Heart left ventricle (tissue), 16 donors: ENCODE measurements around the gene PAMR1. TPM values are rescaled to one million over a fixed set of nuclear protein-coding genes. Genes with fewer than 3 reads are reported as not detected.

Source experiments
- ATAC-seq, 4 donors: fragments of 200-7000 bp; cut with Tn5 transposase; one replicate each; pipeline ENCODE4 v1.9.1; 2020 to 2022; ENCODE audit warnings: moderate library complexity in 4 of 4, mild to moderate bottlenecking in 3 of 4, moderate number of reproducible peaks in 1 of 4
- DNase-seq, 5 donors: peaks; one replicate each; pipeline ENCODE4 v3.0.0-alpha.2; 2020
- H3K27ac ChIP-seq, 12 donors: fragments of 200-600 bp; sonication (generic) in 4 of 12; one replicate each; pipeline versions ENCODE4 v1.5.0 to v1.8.0; 2016 to 2022; ENCODE audit warnings: mild to moderate bottlenecking in 2 of 12
- H3K27me3 ChIP-seq, 9 donors: fragments of 200-600 bp; sonication (generic) in 2 of 9; one replicate each; pipeline versions ENCODE4 v1.5.1 to v1.8.0; 2016 to 2022; ENCODE audit warnings: mild to moderate bottlenecking in 3 of 9
- H3K36me3 ChIP-seq, 9 donors: fragments of 200-600 bp; sonication (generic) in 2 of 9; one replicate each; pipeline versions ENCODE4 v1.5.0 to v1.8.0; 2018 to 2022; ENCODE audit warnings: mild to moderate bottlenecking in 2 of 9
- H3K4me1 ChIP-seq, 12 donors: fragments of 200-600 bp; sonication (generic) in 4 of 12; one replicate each; pipeline versions ENCODE4 v1.5.0 to v1.8.0; 2016 to 2022; ENCODE audit warnings: mild to moderate bottlenecking in 3 of 12
- H3K4me3 ChIP-seq, 12 donors: fragments of 200-600 bp; sonication (generic) in 4 of 12; one replicate each; pipeline versions ENCODE4 v1.5.0 to v1.8.0; 2017 to 2022; ENCODE audit warnings: mild to moderate bottlenecking in 9 of 12, moderate library complexity in 4 of 12
- H3K9me3 ChIP-seq, 12 donors: fragments of 200-600 bp; sonication (generic) in 4 of 12; one replicate each; pipeline versions ENCODE4 v1.5.0 to v1.8.0; 2016 to 2022; ENCODE audit warnings: mild to moderate bottlenecking in 1 of 12
- CTCF ChIP-seq, 12 donors: fragments of 200-600 bp; sonication (generic) in 4 of 12; IDR thresholded peaks; one replicate each; pipeline versions ENCODE4 v1.5.0 to v1.8.0; 2018 to 2022; ENCODE audit warnings: antibody characterized with exemption in 12 of 12, mild to moderate bottlenecking in 5 of 12
- POLR2A ChIP-seq, 2 donors: fragments of 450-650 bp; IDR thresholded peaks; one replicate each; pipeline ENCODE4 v1.6.1; 2017; ENCODE audit warnings: antibody characterized with exemption in 2 of 2, mild to moderate bottlenecking in 2 of 2, moderate library complexity in 2 of 2
- WGBS, 4 donors: extraction: QIAGEN DNeasy Blood & Tissue Kit in 2 of 4; methylation state at CpG; one replicate each; pipeline versions ENCODE4 v1.1.5 to v1.1.7; 2013 to 2018; 5-methylcytosine and 5-hydroxymethylcytosine counted together
- intact Hi-C, 10 donors: fragments of 100-400 bp; cut with DNase I; formaldehyde crosslinking; loops; one replicate each; pipeline versions ENCODE4 v1.11.1 to v1.14.2; 2022
- polyA plus RNA-seq, 2 donors: library from polyadenylated mRNA; stranded (reverse); fragments of 200-250 nt; gene quantifications; one replicate each; pipeline ENCODE4 v1.2.3, GENCODE V29; 2013
- total RNA-seq, 9 donors: library from RNA; depleted of rRNA in 2 of 9; stranded (reverse); fragments of >200 nt in 2 of 9; fragmentation: NEBNext Ultra II Directional in 3 of 9; extraction: Animal tissue kit (Norgen Biotek cat#: 25700) in 3 of 9; gene quantifications; one replicate each; pipeline versions ENCODE4 v1.1.0 to v1.2.4, GENCODE V29; 2016 to 2023
- donor health status: ischemic (EF 13 %, LVEDD 7.1; RV severe dilation, severe dysfunction).
- donor health status: healthy with polysubstance abuse.
- donor health status: DM: no; HTN: yes; CAD: no.
- donor health status: DM: no; HTN: no; CAD: no.
- donor health status: ischemic (EF 25% LVEDD 6.9; RV normal size, moderate dysfunction).
- donor health status: ischemic (EF 25% LVEDD 5.7; RV mildly dilated, moderate dysfunction).
- donor health status: healthy.
- donor health status: DM: yes; HTN: yes; CAD: no.
- donor health status: ischemic (EF 35%, LVEDD 5.7; RV mildly dilated, moderate dysfunction).
- donor health status: nonischemic (EF 11% LVEDD 7.7; RV severe dilation, severe dysfunction).
- donor health status: DM: yes; HTN: yes; CAD: no.
- donor health status: PGD.
- donor health status: ischemic (EF 29% LVEDD 5.4; RV normal size, mild dysfunction).
- donor health status: nonischemic (EF 23%, LVEDD 6.1; RV moderate dilation, normal function).

PAMR1 gene
- total and polyA plus RNA-seq, 11 donors: 3.5 to 18.3 (median 7.0) TPM

- DNase-seq (no peak), ATAC-seq (no peak)
- Histone ChIP-seq H3K9me3 (no peaks in the 10 kb centered on the region), H3K36me3 (no peaks in the 10 kb centered on the region), H3K27me3 (peaks cover 0 to 9% (median 0%) of the 10 kb centered on the region in 9 donors), H3K4me1 (no peaks in the 10 kb centered on the region), H3K27ac (no peak overlapping the region), H3K4me3 (no peak overlapping the region)
- TF ChIP-seq CTCF (IDR thresholded peaks at IDR 0.05): no peak
- no peak for TF ChIP-seq POLR2A (IDR thresholded peaks at IDR 0.05)
- intact Hi-C loops: no loop called here
- WGBS, 4 donors: 84 to 92% (median 88%) methylated on average over 1 of the region's 1 CpG
Measured at GRCh38 chr11:35407041-35407440, 118.4 kb downstream of the PAMR1 start.

GRCh38 chr11:35404388-35404775 lies 121.0 kb downstream of the PAMR1 start:
- DNase-seq (no peak), ATAC-seq (peak in 1 of 4 donors; percentile 61)
- 39 to 57% (median 42%) methylated on average over 6 to 7 of the region's 7 CpGs for WGBS, 4 donors
- no peak overlapping the region for H3K27ac ChIP-seq
- no peaks in the 10 kb centered on the region for H3K9me3 ChIP-seq
- no peak overlapping the region for H3K4me3 ChIP-seq
- no peaks in the 10 kb centered on the region for H3K36me3 ChIP-seq
- H3K27me3 ChIP-seq: peaks cover 0 to 9% (median 0%) of the 10 kb centered on the region in 9 donors
- no peaks in the 10 kb centered on the region for H3K4me1 ChIP-seq
- intact Hi-C loops: no loop called here
- TF ChIP-seq CTCF (IDR thresholded peaks at IDR 0.05) (peak in 10 of 12 donors; percentile 17 to 54 (median 39)), POLR2A (IDR thresholded peaks at IDR 0.05) (no peak)

- no peaks in the 10 kb centered on the region for H3K36me3 ChIP-seq
- H3K4me1 ChIP-seq: no peaks in the 10 kb centered on the region
- peaks cover 0 to 8% (median 0%) of the 10 kb centered on the region in 9 donors for H3K27me3 ChIP-seq
- DNase-seq (no peak), ATAC-seq (no peak)
- no peaks in the 10 kb centered on the region for H3K9me3 ChIP-seq
- WGBS, 4 donors: 71 to 87% (median 80%) methylated on average over 7 of the region's 7 CpGs
- H3K27ac ChIP-seq: no peak overlapping the region
- no peak for TF ChIP-seq CTCF (IDR thresholded peaks at IDR 0.05)
- TF ChIP-seq POLR2A (IDR thresholded peaks at IDR 0.05): no peak
- no peak overlapping the region for H3K4me3 ChIP-seq
- intact Hi-C loops: no loop called here
Measured at GRCh38 chr11:35403765-35404387, 121.5 kb downstream of the PAMR1 start.

GRCh38 chr11:35402751-35403660 lies 122.4 kb downstream of the PAMR1 start:
- Histone ChIP-seq H3K36me3 (no peaks in the 10 kb centered on the region), H3K4me3 (no peak overlapping the region), H3K27me3 (peaks cover 0 to 6% (median 0%) of the 10 kb centered on the region in 9 donors), H3K27ac (no peak overlapping the region), H3K4me1 (no peaks in the 10 kb centered on the region), H3K9me3 (no peaks in the 10 kb centered on the region)
- DNase-seq (no peak), ATAC-seq (no peak)
- 84 to 93% (median 85%) methylated on average over 9 of the region's 9 CpGs for WGBS, 4 donors
- TF ChIP-seq CTCF (IDR thresholded peaks at IDR 0.05): no peak
- no peak for TF ChIP-seq POLR2A (IDR thresholded peaks at IDR 0.05)
- intact Hi-C loops: no loop called here
